Inferior parietal cortex (tissue), 1 donor: Measurements from ENCODE around the gene ACTN1.

Experiments used
- DNase-seq: peaks from one replicate; pipeline ENCODE4 v3.0.0-alpha.2; 2016; ENCODE audit errors: extremely low spot score

The ACTN1 gene

DNA sequence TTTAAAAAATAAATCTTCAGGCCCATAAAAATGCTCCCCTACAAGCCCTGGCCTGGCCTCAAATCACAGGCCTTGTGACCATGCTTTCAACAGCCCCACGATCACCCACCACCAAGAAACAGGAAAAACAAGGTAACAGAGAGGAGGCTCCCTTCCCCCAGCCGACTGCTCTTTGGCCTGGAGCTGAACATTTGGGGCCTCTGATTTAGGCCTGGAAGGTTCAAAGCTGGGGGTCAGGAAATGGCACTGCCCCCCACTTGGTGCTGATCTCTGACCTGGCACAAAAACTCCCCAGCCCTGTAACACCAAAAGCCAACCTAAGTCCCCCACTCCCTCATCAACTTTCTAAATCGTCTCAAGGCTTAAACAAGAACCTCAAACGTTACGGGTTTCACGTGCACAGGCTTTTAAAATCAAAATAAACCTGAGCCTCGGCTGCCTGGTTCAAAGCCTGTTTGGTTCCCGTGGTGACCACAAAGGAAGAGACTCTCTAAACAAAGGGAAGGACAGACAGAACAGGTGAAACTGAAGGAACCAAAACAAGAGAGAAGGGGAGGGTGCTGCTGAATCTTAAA, 9.0 kb downstream of the ACTN1 start:
- no peak for DNase-seq

DNA sequence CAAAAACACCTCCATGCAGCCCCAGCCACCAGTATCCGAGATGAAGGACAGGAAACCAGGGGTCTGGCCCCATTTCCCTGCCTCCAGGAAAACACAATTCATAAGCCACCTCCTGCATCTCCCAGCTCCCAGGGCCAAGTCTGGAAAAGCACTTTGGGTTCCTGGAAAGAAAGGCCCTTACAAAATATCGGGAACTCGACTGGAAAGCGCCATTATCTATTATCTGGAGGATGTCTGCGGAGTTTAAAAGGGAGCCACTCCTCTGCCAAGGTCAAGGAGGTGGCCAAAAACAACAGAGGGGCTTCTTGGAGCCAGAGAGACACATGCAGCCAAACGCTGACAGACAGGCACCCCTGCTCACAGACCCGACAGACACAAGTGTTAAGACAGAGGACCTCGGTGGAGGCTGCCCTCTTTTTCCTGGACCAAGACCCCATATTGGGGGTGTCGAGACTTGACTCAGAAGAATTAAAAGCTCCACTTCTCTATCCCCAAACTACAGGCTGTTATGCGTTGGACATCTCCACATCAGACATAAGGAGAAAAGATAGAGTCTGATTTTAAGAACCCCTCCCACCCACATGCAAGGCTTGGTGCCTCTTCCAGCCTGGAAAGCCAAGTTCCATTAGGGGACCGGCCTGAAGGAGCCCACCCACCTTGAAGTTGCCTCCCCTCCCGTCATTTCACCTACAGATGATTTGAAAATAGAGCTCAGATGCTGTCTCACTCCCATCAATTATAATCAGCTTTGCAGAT, 9.6 kb downstream of the ACTN1 start:
- no peak for DNase-seq

DNA sequence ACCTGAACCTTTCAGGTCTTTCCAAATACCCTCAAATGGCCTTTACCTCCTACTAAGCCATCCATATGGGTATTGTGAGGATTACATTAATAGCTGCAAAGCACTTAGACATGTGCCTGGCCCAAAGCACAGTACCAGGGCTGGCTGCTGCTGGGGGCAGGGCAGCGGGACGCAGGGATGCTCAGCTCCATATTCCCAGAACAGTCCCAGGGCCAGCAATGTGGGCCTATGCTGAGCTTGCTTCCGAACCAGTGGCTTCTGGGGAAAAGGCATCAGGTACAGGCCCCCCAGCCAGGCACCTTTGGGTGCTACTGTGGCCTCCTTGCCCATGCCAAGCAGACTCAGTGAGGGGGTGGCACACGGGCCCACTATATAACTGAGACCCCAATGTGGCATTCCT, 10.4 kb downstream of the ACTN1 start:
- DNase-seq, result no peak

DNA sequence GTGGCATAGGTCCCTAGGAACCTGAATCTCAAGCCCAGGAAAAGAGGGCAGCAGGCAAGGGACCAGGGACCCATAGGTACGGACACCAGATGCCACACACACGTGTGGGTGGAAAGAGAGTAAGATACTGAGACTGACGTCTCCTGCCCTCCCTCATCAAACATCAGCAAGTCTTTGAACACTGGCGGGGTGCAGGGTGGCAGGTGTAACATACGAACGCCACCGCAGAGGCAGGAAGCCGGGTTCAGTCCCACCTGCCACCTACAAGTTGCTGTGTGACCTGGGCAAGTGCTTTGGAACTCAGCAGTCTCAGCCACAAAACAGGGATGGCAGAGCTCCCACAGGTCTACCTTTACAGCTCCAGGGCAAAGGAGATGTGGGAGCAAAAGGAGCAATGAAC, 11.1 kb downstream of the ACTN1 start:
- DNase-seq, result no peak

DNA sequence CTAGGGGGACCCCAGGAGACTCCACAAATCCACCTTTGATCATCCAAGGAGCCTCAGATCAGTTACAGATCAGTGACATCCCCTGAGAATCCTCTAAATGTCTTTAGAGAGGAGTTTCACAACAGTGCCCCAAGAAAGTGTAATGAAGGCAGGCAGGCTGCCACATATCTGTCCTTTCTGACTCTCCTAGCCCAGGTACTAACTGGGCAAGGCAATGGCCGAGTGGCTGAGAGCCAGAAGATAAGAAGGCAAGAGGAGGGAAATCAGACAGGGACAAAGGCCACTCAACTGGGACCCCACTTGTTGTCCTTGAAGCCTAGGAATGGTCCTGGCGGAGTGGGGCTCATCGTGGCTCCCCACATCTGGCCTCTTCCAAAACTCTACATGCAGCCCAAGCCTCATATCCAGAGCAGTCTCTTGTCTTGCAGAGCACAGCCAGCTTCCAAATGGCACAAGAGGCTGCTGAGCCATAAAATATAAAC, 11.6 kb downstream of the ACTN1 start:
- no peak for DNase-seq

DNA sequence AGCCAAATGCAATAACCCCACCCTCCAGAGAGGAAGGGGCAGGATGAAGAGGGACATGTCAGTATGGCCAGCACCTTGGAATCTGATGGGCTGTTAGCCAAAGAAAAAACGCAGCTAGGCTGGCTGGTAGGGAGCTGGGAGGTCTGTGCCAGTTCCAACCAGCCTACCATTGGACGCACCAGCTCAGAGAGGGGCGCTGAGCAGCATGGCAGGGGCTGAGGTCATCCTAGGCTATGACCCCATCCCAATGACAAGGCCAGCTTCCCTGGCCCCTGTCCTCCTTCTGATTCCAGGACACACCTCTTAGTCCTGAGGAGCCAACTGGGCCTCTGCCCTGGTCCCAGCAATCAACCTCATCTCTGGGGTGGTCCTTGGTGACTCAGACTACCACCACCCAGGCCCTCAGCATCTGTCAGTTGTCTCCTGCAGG, 12.2 kb downstream of the ACTN1 start:
- no peak for DNase-seq

DNA sequence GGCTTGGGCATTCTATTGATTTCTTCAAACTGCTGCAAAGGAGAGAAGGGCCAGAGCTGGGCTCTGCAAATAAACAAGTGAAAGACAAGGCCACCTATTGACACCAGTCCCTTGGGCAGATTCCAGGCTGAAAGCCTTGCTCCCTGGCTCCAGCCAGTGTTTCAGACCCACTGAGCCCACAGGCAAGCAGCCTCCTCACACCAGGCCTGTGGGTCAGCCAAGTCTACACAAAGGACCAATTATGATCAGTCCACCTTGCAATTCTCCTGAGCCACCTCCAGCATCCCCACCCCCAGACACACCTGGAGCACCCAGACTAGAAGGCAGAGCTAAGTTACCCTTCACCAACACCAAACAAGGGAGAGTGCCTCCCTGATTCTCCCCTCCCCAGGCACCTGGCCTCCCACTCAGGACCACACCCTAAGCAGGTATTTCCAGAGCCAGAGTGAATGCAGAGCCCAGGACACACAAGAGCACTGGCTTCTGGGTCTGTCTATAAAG, 13.8 kb downstream of the ACTN1 start:
- DNase-seq, result no peak

DNA sequence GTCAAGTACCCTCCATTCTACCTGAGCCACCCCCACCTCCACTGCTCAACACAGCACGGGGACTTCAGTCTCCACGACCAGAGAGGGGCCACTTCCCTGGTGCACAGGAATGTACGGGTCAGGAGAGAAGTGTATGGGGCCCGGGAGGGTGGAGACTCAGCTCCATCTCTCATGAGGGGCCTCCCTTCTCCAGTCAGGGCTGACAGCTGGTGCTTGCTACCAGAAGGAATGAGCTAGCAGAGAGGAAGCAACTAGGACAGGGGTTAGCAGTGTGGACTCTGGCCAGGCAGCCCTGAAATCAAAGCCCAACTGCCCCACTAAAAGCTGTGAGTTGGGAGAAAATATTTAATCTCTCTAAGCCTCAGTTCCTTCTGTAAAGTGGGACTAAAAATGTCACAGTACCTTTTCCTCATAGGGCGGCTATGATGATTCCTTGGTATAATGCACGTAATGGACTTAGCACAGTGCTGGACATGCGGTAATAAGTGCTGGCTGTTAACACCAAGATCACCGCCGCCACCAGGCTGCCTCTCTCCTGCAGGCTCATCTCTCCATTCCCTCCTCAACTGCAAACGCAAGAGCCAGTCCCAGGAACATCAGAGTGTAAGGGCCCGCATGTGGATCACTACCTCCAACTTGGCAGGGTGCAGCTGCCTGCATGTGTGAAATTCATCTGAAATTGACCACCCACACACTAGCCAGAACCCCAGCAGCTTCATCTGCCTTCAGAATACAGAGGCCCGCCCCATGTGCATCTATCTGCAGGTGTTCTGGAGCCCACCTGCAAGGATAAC, 14.6 kb downstream of the ACTN1 start:
- DNase-seq, result no peak

DNA sequence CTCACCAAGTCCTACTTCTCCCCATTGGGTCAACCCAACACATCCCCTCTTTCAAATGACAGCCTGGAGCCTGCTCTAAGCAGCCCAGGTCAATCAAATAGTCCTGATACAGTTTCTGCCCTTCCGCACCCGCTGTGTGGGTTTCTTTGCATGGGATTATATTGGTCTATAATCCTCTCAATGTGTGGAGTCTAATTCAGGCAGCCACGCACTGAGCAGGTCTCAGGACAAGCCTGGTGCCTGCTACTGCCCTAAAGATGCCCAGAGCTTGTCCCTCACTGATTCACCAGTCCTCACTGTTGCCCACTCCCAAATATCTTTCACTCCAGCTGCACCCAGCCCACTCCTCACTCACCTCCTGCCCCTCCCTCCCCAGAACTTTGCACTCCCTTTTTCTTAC, 16.4 kb downstream of the ACTN1 start:
- DNase-seq, result no peak

DNA sequence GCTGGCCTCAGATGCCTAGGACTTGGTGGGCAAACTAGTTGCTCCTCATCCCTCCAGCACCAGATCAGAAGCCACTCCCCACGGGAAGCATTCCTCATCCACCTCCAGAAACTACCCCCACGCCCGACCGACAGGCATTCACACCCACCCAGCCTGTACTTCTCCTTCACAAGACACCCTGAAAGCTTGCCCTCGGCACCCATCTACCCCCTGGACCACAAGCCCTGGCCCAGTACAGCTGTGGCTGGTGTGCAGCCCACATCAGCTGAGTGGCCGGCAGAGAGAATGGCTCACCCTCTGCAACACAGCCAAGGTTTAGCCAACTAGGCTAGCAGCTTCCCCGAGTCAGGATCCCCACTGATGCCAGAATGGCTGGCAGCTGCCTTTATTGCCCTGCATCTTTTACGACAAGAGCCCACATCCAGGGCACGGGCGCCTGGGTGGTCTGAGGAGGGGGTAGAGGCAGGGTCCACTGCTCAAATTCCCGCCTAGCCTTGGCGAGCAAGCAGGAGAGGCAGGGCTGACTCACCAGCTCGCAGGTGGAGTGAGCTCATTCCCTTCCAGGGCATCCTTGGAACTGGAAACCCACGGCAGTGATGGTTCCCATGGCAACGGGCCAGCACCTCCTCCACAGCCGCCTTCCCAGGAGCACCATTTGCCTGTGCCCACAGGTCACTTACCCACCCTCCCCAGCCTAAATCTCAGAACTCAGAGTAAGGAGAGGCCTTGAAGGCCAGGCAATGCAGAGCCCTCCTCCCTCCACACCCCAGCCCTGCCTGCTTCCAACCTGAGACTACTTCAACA, 17.1 kb downstream of the ACTN1 start:
- no peak for DNase-seq

DNA sequence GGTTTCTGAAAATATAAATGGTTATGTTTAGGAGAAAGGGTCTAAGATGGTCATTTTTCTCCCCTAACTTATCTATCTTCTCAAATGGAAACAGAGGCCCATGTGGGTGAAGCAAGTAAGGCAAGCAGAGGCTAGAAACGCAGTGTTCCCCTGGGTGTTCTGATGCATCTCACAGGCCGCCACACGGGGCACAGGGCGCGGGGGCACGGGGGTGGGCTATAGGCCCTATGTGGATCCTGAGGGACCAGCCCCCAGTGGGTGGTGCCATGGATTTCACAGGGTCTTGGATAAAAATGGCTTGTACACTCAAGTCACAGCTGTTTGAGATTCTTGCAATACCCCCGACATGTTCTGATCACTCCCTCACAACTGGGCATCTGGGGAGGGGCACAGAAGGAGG, 17.7 kb downstream of the ACTN1 start:
- DNase-seq, result no peak

DNA sequence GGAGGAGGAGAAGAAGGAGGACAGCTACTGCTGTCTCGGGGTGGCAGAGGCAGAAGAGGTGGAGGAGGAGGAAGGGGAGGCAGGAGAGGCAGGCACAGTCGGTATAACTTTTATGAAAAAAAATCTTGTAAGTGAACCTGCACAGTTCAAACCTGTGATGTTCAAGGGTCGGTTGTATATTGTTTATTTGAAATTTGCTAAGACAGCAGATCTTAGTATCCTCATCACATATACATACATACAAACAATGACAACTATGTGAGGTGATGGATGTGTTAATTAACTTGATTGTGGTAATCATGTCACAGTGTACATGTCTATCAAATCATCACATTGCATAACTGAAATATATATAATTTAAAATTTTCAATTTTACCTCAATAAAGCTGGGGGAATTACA, 19.0 kb downstream of the ACTN1 start:
- no peak for DNase-seq

DNA sequence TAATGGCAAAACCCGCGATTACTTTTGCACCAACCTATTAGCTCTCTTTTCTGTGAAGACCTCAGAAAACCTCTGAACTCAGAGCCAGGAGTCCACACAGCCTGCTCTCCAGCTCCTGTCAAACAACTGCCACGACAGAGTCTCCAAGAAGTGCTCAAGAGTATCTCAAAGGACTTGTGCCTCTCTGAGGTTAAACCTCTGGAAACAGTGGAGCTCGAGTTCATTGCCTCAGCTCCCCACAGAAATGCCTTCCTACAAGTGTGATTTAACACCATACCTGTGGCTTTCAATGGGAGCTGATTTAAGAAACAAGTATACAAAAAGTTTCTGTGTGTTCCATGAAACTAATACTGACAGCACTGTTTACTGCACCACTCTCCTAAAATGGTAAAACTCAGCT, 20.1 kb downstream of the ACTN1 start:
- DNase-seq, result no peak

DNA sequence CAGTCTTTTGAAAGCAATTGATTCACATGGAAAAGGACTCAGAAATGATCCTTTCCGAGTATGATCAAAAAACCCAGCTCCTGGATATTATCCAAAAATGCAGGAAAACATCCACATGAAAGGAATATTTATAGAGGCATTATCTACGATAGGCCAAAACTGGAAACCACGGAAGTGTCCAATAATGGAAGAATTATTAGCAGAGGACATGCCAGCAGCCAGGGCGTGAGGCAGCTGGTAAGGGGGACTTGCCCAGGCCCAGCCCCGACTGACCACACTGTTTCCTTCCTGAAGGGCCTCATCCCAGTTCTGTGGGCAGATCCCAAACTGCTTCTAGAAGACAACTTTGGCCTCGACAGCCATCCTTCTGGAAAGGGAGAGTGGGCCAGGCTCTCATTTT, 20.5 kb downstream of the ACTN1 start:
- no peak for DNase-seq

DNA sequence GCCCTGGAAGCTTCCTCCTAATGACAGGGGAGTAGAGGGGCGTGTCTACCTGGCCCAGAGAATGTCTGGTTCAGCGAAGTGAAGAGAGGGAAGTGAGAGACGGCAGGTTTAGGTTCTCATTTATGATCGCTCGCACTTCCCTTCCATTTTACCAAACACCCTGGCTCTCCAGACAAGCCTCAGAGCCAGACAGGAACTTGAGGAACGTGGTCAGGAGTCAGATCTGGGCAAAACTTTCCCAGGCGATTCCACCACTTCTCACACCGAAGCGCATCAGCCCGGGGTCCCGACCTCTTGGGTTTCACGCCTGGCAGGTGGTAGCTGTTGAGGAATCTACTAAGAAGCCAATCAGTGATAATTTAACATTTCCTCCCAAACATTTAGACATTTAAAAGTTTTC, 21.3 kb downstream of the ACTN1 start:
- no peak for DNase-seq

DNA sequence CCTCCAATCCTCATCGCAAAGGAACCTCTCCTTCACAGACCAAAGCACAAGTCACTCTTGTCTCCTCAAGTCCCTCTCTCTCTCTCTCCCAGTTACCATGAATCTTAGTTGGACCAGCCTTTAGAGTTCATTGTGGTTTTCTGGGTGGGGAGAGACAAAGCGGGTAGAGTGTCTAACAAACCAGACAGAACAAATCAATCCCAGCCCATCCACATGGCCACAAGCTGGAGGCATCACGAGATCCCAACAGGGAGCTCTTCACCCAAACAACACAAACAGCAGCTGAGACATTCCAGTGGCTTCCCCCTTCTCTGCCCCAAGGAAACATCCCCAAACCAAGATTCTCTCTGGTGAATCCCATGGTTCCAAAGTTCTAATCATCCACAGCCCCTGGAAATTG, 22.4 kb downstream of the ACTN1 start:
- DNase-seq, result no peak

DNA sequence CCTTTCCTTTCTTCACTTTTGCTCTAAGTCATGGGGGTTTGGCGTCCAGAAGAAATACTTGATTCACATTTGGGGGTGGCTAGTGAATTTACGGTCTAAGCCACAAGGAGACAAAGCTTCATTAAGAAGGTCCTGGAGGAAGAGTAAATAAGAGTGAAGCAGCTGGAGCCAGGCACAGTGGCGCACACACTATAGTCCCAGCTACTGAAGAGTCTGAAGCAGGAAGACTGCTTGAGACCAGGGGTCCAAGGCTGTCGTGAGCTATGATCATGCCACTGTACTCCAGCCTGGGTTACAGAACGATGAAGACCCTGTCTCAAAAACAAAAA, 23.3 kb downstream of the ACTN1 start:
- no peak for DNase-seq

DNA sequence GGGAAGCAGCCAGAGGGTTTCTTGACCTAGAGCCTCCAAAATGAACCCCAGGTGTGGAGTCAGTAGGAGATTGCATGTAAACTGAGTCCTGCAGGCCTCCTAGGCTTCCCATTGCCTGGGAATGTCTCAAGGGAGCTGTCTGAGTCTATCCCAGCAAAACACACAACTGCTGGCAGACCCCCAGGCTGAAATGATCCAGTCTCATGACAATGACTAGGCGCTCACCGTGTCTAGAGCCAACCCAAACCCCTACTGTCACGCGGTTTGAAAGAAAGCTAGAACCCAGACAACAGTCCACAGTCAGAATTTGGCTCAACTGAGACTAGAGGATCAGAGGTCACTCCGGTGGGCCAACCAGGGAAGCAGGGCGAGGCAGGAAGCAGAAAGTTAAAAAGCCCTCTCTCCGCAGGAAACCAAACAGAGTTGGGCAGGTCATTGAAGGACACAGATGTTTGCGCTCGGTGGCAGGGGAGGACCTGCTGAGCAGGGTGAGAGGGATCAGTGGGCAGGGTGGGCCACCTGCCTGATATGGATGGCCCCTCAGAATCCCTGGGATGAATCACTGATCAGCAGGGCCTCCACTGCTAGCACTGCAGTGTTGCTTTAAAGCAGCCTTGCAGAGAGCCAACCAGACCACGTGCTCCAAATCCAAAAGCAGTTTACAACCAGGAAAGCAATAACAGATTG, 23.8 kb downstream of the ACTN1 start:
- DNase-seq, result no peak

DNA sequence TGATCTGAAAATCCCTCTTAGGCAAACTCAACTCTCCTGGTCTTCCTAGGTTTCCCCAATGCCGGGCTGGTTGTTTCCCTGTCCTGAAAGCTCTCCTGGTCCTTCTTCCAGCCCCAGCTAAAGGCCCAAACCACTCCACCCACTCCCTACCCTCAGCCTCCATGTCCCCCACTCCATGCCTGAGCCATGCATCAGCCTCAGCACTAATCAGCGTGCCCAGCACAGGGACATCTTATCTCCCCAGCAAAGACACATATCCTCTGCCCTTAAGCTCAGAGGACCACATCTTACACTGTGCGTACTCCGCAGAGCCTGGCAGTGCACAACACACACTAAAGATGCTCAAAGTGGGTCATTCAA, 25.9 kb downstream of the ACTN1 start:
- DNase-seq, result no peak

DNA sequence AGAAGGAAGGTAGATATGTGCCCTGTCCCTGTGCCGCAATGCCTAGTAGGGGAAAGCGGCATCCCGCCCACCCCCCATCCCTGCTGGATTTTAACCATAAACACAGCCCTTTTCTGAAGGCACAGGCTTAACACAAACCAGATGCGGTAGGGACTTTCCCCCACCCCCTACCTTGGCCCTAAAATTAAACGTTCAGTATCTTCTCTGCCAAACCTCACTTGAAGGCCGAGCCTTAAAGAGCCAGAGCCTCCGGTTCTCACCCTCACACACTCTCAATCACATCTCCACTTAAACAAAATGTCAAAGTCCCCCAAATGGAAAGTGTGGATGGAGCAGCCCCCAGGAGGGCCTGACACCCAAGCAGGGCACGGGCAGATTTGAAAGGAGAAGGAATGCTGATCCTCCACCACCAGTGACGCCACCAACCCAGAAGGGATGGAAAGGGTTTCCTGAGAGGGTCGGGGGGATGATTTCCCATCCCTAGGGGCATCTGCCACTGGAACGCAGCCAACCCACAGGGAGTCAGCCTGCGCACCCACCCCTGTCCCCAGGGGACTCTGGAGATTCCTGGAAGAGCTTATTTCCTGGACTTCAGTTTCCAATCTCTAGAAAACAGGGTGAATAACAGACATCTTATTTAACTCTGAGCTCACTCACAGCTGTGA, 26.4 kb downstream of the ACTN1 start:
- no peak for DNase-seq
